Measurements from ENCODE around the gene WDCP. TPM values are rescaled to one million over a fixed set of nuclear protein-coding genes. Genes with fewer than 3 reads are reported as not detected.

Gene WDCP, protein sequence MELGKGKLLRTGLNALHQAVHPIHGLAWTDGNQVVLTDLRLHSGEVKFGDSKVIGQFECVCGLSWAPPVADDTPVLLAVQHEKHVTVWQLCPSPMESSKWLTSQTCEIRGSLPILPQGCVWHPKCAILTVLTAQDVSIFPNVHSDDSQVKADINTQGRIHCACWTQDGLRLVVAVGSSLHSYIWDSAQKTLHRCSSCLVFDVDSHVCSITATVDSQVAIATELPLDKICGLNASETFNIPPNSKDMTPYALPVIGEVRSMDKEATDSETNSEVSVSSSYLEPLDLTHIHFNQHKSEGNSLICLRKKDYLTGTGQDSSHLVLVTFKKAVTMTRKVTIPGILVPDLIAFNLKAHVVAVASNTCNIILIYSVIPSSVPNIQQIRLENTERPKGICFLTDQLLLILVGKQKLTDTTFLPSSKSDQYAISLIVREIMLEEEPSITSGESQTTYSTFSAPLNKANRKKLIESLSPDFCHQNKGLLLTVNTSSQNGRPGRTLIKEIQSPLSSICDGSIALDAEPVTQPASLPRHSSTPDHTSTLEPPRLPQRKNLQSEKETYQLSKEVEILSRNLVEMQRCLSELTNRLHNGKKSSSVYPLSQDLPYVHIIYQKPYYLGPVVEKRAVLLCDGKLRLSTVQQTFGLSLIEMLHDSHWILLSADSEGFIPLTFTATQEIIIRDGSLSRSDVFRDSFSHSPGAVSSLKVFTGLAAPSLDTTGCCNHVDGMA
- 4.9 and 5.9 TPM in 2 replicates for total RNA-seq (2014; rRNA removed; shearing (Covaris generic))

DNA sequence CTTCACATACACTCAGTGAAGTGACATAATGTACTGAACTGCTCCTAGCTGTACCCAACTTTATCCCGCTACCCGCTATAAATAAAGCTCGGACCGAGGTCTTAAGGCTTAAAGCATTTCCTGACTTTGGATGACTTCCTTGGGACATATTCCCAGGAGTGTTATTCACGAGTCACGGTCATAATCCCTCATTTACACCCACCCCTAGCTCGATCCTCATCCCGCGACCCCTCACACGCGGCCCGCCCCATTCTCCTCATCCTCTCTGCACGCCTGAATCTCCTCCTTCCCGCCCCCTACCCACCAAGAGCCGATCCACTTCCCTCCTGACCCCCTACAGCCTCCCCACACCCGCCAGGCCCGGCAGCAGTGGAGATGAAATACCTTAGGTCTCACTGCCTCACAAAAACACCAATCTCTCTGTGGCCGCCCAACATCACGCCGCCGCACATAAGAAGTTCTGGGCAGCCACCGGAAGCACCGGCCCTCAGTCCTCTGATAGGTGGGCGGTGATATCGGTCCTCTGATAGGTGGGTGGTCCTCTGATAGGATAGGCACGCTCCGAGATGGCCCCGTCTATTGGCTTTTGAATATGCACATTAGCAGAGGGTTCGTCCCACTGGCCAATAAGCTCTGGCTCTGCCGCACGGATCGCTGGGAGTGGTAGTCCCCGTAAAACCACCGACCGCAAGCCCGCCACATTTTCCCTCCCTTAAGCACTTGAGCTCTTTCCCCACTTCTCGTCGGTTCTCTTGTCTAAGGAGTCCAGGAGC, at the start of gene WDCP:
Gene WDCP (minus strand): TSS at position 462 of the 773 bp plus-strand sequence. CDS start 7,897 bp downstream, outside the sequence.

DNA sequence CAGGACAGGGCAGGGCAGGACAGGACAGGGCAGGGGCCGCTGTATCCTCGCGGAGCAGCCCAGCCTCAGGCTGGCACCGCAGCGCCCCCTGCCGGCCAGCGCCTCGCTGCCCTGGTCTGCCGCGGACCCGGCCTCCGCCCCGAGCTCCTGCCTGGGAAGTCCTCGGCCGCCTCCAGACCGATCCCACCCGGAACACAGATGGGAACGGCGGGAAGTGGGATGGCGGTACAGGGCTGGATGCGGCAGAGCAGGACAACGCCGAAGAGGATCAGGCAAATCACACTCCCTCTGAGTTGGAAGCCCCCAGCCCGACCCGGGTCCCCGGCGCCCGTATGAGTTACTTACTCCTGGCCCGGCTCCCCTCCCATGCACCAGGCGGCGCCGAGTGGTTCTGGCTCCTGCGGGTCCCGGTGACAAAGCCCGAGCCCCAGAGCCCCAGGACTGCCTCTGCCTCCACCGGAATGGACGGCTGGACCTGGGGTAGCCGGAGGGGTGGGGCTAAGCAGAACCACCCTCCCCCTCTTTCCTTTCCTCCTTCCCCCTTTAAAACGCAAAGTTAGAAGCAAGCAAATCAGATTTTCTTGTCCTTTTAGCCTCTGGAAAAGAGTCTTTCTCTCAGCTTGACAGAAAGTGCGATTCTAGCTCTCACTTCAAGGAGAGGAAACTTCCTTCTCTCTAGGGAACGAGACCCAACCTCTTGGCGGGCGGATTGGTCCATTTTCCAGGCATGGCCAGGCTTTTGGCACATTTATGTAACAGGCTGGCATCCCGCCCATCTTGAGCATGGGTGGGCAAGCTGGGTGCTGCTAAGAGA, 37.4 kb upstream of the WDCP start, which contains the start of gene TP53I3:
Gene TP53I3 (minus strand): TSS at position 449 of the 814 bp plus-strand sequence. CDS start 508 bp downstream, outside the sequence.

DNA sequence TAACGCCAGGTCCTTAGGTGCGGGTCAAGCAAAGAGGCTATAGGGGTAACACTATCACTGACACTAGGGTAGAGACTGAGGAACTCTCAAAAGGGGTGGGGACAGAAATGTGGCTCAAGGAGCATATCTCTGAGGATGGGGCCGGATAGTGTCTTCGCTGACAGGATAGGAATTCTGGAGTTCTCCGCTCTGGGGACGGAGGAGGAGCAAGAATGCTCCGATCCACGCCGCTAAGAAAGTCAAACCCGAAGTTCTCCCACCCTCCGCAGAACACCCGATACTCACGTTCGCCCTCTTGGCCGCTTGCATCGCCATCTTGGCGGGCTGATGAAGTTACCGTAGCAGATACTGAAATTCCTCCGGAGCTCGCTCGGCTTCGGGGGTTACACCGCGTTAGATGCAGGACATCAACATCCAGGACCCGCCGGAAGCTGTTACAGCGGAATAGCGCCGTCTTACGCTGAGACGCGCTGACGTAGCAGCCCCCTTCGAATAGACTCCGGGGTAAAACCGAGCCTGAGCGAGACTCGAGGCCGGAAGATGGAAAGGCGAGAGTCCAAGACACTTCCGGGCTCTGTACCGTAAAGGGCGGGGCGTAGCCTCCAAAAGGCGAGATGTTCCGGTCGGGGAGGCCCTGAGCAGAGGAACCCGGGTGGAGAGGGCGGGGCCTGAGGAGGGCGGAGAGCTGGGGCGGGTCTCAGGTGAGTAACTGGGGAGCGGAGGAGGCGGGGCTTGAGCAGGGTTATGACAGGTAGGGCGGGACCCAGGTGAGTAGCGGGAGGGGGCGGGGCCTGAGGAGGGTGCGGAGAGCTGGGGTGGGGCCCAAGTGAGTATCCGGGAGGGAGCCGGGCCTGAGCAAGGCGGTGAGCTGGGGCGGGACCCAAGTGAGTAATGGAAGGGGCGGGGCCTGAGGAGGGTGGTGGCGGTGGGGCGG, 29.0 kb upstream of the WDCP start, which contains the start of gene SF3B6:
Gene SF3B6 (minus strand): TSS at position 412 of the 934 bp plus-strand sequence. CDS start 97 bp downstream, at position 315.

DNA sequence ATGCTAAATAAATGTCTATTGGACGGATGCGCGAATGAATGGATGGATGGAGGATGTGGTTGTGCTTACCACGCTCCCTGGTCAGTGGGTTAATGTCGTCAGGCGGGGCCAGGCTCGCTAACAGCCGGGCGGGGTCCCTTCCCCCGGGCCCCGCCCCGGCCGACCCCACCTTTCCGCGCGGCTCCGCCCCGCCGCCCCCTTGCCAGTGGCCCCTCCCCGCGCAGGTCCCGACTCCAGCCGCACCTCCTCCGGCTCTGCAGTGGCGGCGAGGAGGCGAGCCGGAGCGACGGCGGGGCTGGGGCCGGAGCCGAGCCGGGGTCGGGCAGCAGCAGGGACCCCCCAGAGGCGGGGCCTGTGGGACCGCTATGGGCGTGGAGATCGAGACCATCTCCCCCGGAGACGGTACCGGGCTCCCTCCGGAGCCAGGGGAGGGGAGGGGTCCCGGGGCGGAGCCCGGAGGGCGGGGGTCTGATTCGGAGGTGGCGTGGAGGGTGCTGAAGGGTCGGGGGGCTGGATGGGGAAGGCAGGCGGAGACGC, 2.4 kb upstream of the WDCP start, which contains the start of gene FKBP1B:
Gene FKBP1B (plus strand): TSS at position 257 of the 537 bp plus-strand sequence. CDS start 109 bp downstream, at position 366.

DNA sequence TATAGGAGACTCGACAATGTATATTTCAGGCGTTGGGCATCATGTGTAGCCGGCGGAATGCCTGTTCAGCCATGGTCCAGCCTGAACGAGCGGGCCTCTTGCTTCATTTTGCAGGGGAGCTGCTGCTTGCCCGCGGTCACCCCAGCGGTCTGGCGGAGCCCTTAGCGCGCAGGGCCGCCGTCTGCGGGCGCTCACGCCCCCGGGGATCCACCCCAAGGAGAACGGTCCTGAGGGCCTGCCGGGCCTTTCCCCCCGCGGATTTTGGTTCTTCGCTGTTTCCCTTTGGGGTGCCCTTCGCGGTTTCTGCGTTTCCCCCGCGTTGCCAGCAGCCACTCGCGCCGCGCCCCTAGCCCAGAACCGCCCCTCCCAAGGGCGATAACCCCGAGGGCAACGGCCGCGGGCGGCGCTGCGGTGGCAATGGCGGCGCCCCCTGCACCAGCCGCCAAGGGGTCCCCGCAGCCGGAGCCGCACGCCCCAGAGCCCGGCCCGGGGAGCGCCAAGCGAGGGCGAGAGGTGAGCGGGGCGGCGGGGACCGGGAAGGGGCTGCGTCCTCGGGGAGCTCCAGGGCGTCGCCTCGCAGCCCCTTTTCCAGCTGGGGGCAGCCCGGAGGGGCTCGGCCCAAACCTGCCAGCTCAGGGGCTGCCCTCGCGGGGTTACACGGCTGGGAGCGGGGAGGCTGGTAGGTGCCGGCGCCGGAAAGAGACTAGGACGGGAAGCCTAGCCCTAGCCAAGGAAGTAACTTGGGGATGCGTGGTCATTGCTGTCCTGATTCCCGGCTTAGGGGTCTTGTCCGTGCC, 37.3 kb downstream of the WDCP start, which contains the start of gene MFSD2B:
Gene MFSD2B (plus strand): TSS at position 406 of the 797 bp plus-strand sequence. CDS start 12 bp downstream, at position 418.

Small RNA genes lying within 50 kb of the gene (small RNA-seq; reads per million reads assigned to genes)
- gene RN7SL610P = not detected
- not detected for gene RNU6-370P

Other genes with a start within 250 kb of the WDCP start
- gene ATAD2B, start 120.3 kb downstream of the WDCP start, total RNA-seq (2014; rRNA removed; shearing (Covaris generic)) = 5.7 and 7.9 TPM in 2 replicates
- gene UBXN2A, start 106.9 kb downstream of the WDCP start, total RNA-seq (2014; rRNA removed; shearing (Covaris generic)) = 13.3 and 14.9 TPM in 2 replicates
- 0.19 TPM in 1 of 2 replicates, not detected in the other for gene MFSD2B, start 37.3 kb downstream of the WDCP start, total RNA-seq (2014; rRNA removed; shearing (Covaris generic))
- gene FKBP1B, start 2.4 kb upstream of the WDCP start, total RNA-seq (2014; rRNA removed; shearing (Covaris generic)) = 4.0 and 6.5 TPM in 2 replicates
- 192 and 221 TPM in 2 replicates for gene SF3B6, start 28.9 kb upstream of the WDCP start, total RNA-seq (2014; rRNA removed; shearing (Covaris generic))
- gene TP53I3, start 37.4 kb upstream of the WDCP start, total RNA-seq (2014; rRNA removed; shearing (Covaris generic)) = 36.7 and 44.3 TPM in 2 replicates
- gene PFN4, start 75.9 kb upstream of the WDCP start, total RNA-seq (2014; rRNA removed; shearing (Covaris generic)) = 1.4 and 3.4 TPM in 2 replicates
- gene FAM228B, start 76.1 kb upstream of the WDCP start, total RNA-seq (2014; rRNA removed; shearing (Covaris generic)) = 2.5 and 3.2 TPM in 2 replicates
- not detected in 2 replicates for gene FAM228A, start 127.7 kb upstream of the WDCP start, total RNA-seq (2014; rRNA removed; shearing (Covaris generic))

Data from A375 (cell line).